Neutrophil (primary cell): ENCODE data around the gene PLEKHM2.

Experiments
- H3K27ac ChIP-seq: fragments of 200-600 bp; sonication (generic); 2 replicates; pipeline ENCODE4 v1.5.1; 2016; ENCODE audit warnings: mild to moderate bottlenecking, moderate library complexity
- H3K27me3 ChIP-seq: fragments of 200-600 bp; sonication (generic); 2 replicates; pipeline ENCODE4 v1.6.0; 2016; ENCODE audit warnings: mild to moderate bottlenecking
- H3K36me3 ChIP-seq: fragments of 200-600 bp; sonication (generic); 2 replicates; pipeline ENCODE4 v1.5.1; 2017
- H3K4me1 ChIP-seq, 2 experiments: fragments of 200-600 bp in 1 of 2; sonication (generic) in 1 of 2; 1 replicate in 1 of 2; 2 replicates in 1 of 2; pipeline versions ENCODE4 v1.5.1 to v1.6.1; 2013 to 2016; ENCODE audit warnings: low read depth in 1 of 2, low read length in 1 of 2, mild to moderate bottlenecking in 1 of 2, moderate library complexity in 1 of 2; ENCODE audit not compliant: control insufficient read depth in 1 of 2, insufficient read depth in 1 of 2
- H3K4me3 ChIP-seq, 2 experiments: fragments of 200-600 bp in 1 of 2; sonication (generic) in 1 of 2; 1 replicate in 1 of 2; 2 replicates in 1 of 2; pipeline ENCODE4 v1.5.1; 2013 to 2016; ENCODE audit warnings: low read depth in 1 of 2, low read length in 1 of 2, mild to moderate bottlenecking in 1 of 2, moderate library complexity in 1 of 2
- H3K9me3 ChIP-seq: fragments of 200-600 bp; sonication (generic); 2 replicates; pipeline ENCODE4 v1.5.1; 2016
- TF ChIP-seq, protein P1 (sequence below): fragments of 200-600 bp; sonication (generic); IDR thresholded peaks from 2 replicates; pipeline ENCODE4 v1.5.1; 2016; ENCODE audit warnings: antibody characterized with exemption

The PLEKHM2 gene

GRCh38 chr1:15735304-15736037 lies 51.4 kb downstream of the PLEKHM2 start:
- H3K4me1 ChIP-seq, result no peaks in the 10 kb centered on the region
- H3K27ac ChIP-seq, result no peak overlapping the region
- no peak overlapping the region for H3K4me3 ChIP-seq
- no peaks in the 10 kb centered on the region for H3K27me3 ChIP-seq
- peaks cover 50% of the 10 kb centered on the region for H3K36me3 ChIP-seq
- H3K9me3 ChIP-seq, result no peaks in the 10 kb centered on the region
- TF ChIP-seq, protein P1, sequence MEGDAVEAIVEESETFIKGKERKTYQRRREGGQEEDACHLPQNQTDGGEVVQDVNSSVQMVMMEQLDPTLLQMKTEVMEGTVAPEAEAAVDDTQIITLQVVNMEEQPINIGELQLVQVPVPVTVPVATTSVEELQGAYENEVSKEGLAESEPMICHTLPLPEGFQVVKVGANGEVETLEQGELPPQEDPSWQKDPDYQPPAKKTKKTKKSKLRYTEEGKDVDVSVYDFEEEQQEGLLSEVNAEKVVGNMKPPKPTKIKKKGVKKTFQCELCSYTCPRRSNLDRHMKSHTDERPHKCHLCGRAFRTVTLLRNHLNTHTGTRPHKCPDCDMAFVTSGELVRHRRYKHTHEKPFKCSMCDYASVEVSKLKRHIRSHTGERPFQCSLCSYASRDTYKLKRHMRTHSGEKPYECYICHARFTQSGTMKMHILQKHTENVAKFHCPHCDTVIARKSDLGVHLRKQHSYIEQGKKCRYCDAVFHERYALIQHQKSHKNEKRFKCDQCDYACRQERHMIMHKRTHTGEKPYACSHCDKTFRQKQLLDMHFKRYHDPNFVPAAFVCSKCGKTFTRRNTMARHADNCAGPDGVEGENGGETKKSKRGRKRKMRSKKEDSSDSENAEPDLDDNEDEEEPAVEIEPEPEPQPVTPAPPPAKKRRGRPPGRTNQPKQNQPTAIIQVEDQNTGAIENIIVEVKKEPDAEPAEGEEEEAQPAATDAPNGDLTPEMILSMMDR, result no peak

DNA sequence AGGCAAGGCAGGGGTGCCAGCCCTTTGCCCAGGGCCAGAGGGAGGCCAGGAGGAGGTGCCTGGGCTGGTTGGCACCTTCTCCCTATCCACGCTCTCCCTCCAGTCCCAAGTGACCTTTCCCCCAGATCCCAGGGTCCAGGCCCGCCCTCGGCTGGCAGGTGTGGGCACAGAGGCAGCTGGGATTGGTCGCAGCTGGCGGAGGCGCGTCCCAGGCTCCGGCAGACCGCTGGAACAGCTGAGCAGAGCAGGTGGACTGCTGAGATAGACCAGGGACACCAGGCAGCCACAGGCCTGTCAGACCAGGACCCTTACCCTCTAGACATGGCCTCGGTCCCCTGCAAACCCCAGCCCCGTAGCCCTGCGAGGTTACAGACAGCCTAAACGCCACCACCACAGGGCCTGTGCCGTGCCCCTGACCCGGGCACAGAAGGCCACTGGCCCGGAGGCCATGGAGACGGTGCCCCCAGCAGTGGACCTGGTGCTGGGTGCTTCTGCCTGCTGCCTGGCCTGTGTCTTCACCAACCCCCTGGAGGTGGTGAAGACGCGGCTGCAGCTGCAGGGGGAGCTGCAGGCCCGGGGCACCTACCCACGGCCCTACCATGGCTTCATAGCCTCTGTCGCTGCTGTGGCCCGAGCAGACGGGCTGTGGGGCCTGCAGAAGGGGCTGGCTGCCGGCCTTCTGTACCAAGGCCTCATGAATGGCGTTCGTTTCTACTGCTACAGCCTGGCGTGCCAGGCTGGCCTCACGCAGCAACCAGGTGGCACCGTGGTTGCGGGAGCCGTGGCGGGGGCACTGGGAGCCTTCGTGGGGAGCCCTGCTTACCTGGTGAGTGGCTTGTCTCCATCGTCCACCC lies 52.1 kb downstream of the PLEKHM2 start, which contains the start of gene SLC25A34:
Gene SLC25A34, plus strand, starts transcription at position 221 of the 854 bp plus-strand sequence. Its CDS starts 228 bp downstream, at position 449.
- TF ChIP-seq, protein P1, result no peak
- no peaks in the 10 kb centered on the region for H3K27me3 ChIP-seq
- no peaks in the 10 kb centered on the region for H3K9me3 ChIP-seq
- no peaks in the 10 kb centered on the region for H3K4me1 ChIP-seq
- H3K36me3 ChIP-seq, result peaks cover 42% of the 10 kb centered on the region
- H3K27ac ChIP-seq, result no peak within 1 kb of the TSS
- no peak within 1 kb of the TSS for H3K4me3 ChIP-seq

- Histone ChIP-seq H3K9me3 (no peaks in the 10 kb centered on the region), H3K4me3 (no peak overlapping the region), H3K27me3 (no peaks in the 10 kb centered on the region), H3K36me3 (peaks cover 36% of the 10 kb centered on the region), H3K27ac (no peak overlapping the region), H3K4me1 (no peaks in the 10 kb centered on the region)
- TF ChIP-seq, protein P1, result no peak
Measured at GRCh38 chr1:15736892-15737261, 52.8 kb downstream of the PLEKHM2 start.

GRCh38 chr1:15737324-15738319 lies 53.5 kb downstream of the PLEKHM2 start:
- H3K4me1 ChIP-seq, result no peaks in the 10 kb centered on the region
- H3K27ac ChIP-seq, result no peak overlapping the region
- H3K36me3 ChIP-seq, result peaks cover 29% of the 10 kb centered on the region
- no peaks in the 10 kb centered on the region for H3K9me3 ChIP-seq
- H3K27me3 ChIP-seq, result no peaks in the 10 kb centered on the region
- TF ChIP-seq, protein P1, result no peak
- H3K4me3 ChIP-seq, result no peak overlapping the region
